ENCODE results near the gene TBC1D1. TPM values are rescaled to one million over a fixed set of nuclear protein-coding genes. Genes with fewer than 3 reads are reported as not detected.

Gene TBC1D1
- total RNA-seq, 1 experiment from 2014 or later, result 102 TPM

- no peak for DNase-seq
- Histone ChIP-seq H3K27me3 (ENCODE audit: control insufficient read depth, insufficient read depth, low read length) (no peaks in the 10 kb centered on the region), H3K36me3 (replicated peaks; ENCODE audit: control insufficient read depth, insufficient read depth, low read length) (no peaks in the 10 kb centered on the region; the same call in 1 of the 2 replicates), H3K4me3 (ENCODE audit: insufficient read depth, low read depth, low read length) (no peak overlapping the region)
These were observed 200.8 kb downstream of the TBC1D1 start for GRCh38 chr4:38091636-38092035.

GRCh38 chr4:38092701-38093100 is 201.8 kb downstream of the TBC1D1 start:
- H3K27me3 ChIP-seq (ENCODE audit: control insufficient read depth, insufficient read depth, low read length), result no peaks in the 10 kb centered on the region
- no peak overlapping the region for H3K4me3 ChIP-seq (ENCODE audit: insufficient read depth, low read depth, low read length)
- no peaks in the 10 kb centered on the region; the same call in 1 of the 2 replicates for H3K36me3 ChIP-seq (replicated peaks; ENCODE audit: control insufficient read depth, insufficient read depth, low read length)
- no peak for DNase-seq

- DNase-seq, result no peak
- Histone ChIP-seq H3K4me3 (ENCODE audit: insufficient read depth, low read depth, low read length) (no peak overlapping the region), H3K27me3 (ENCODE audit: control insufficient read depth, insufficient read depth, low read length) (no peaks in the 10 kb centered on the region), H3K36me3 (replicated peaks; ENCODE audit: control insufficient read depth, insufficient read depth, low read length) (no peaks in the 10 kb centered on the region; the same call in 1 of the 2 replicates)
These were observed 203.5 kb downstream of the TBC1D1 start for GRCh38 chr4:38094419-38094818.

- no peak for DNase-seq
- Histone ChIP-seq H3K27me3 (ENCODE audit: control insufficient read depth, insufficient read depth, low read length) (no peaks in the 10 kb centered on the region), H3K4me3 (ENCODE audit: insufficient read depth, low read depth, low read length) (no peak overlapping the region), H3K36me3 (replicated peaks; ENCODE audit: control insufficient read depth, insufficient read depth, low read length) (no peaks in the 10 kb centered on the region; the same call in 1 of the 2 replicates)
These were observed 204.8 kb downstream of the TBC1D1 start for GRCh38 chr4:38095691-38096090.

GRCh38 chr4:38097818-38098217 is 206.9 kb downstream of the TBC1D1 start:
- DNase-seq, result no peak
- no peak overlapping the region for H3K4me3 ChIP-seq (ENCODE audit: insufficient read depth, low read depth, low read length)
- H3K36me3 ChIP-seq (replicated peaks; ENCODE audit: control insufficient read depth, insufficient read depth, low read length), result no peaks in the 10 kb centered on the region; the same call in 1 of the 2 replicates
- H3K27me3 ChIP-seq (ENCODE audit: control insufficient read depth, insufficient read depth, low read length), result no peaks in the 10 kb centered on the region

- Histone ChIP-seq H3K36me3 (replicated peaks; ENCODE audit: control insufficient read depth, insufficient read depth, low read length) (peaks cover 1% of the 10 kb centered on the region), H3K27me3 (ENCODE audit: control insufficient read depth, insufficient read depth, low read length) (no peaks in the 10 kb centered on the region), H3K4me3 (ENCODE audit: insufficient read depth, low read depth, low read length) (no peak overlapping the region)
- DNase-seq, result no peak
These were observed 208.2 kb downstream of the TBC1D1 start for GRCh38 chr4:38099020-38099600.

GRCh38 chr4:38099908-38100407 is 209.1 kb downstream of the TBC1D1 start:
- no peak overlapping the region for H3K4me3 ChIP-seq (ENCODE audit: insufficient read depth, low read depth, low read length)
- H3K27me3 ChIP-seq (ENCODE audit: control insufficient read depth, insufficient read depth, low read length), result no peaks in the 10 kb centered on the region
- no peak for DNase-seq
- peaks cover 1% of the 10 kb centered on the region for H3K36me3 ChIP-seq (replicated peaks; ENCODE audit: control insufficient read depth, insufficient read depth, low read length)

GRCh38 chr4:38100474-38101255 is 209.8 kb downstream of the TBC1D1 start:
- H3K4me3 ChIP-seq (ENCODE audit: insufficient read depth, low read depth, low read length), result no peak overlapping the region
- no peaks in the 10 kb centered on the region for H3K27me3 ChIP-seq (ENCODE audit: control insufficient read depth, insufficient read depth, low read length)
- H3K36me3 ChIP-seq (replicated peaks; ENCODE audit: control insufficient read depth, insufficient read depth, low read length), result peaks cover 1% of the 10 kb centered on the region
- DNase-seq, result no peak

GRCh38 chr4:38101563-38101962 is 210.7 kb downstream of the TBC1D1 start:
- Histone ChIP-seq H3K27me3 (ENCODE audit: control insufficient read depth, insufficient read depth, low read length) (no peaks in the 10 kb centered on the region), H3K36me3 (replicated peaks; ENCODE audit: control insufficient read depth, insufficient read depth, low read length) (peaks cover 1% of the 10 kb centered on the region), H3K4me3 (ENCODE audit: insufficient read depth, low read depth, low read length) (no peak overlapping the region)
- DNase-seq, result no peak

- DNase-seq, result no peak
- no peak overlapping the region for H3K4me3 ChIP-seq (ENCODE audit: insufficient read depth, low read depth, low read length)
- peaks cover 1% of the 10 kb centered on the region for H3K36me3 ChIP-seq (replicated peaks; ENCODE audit: control insufficient read depth, insufficient read depth, low read length)
- no peaks in the 10 kb centered on the region for H3K27me3 ChIP-seq (ENCODE audit: control insufficient read depth, insufficient read depth, low read length)
These were observed 212.2 kb downstream of the TBC1D1 start for GRCh38 chr4:38102957-38103588.

GRCh38 chr4:38105475-38106220 is 214.8 kb downstream of the TBC1D1 start:
- peaks cover 1% of the 10 kb centered on the region for H3K36me3 ChIP-seq (replicated peaks; ENCODE audit: control insufficient read depth, insufficient read depth, low read length)
- no peak for DNase-seq
- H3K4me3 ChIP-seq (ENCODE audit: insufficient read depth, low read depth, low read length), result no peak overlapping the region
- no peaks in the 10 kb centered on the region for H3K27me3 ChIP-seq (ENCODE audit: control insufficient read depth, insufficient read depth, low read length)

GRCh38 chr4:38106311-38106710 is 215.4 kb downstream of the TBC1D1 start:
- H3K36me3 ChIP-seq (replicated peaks; ENCODE audit: control insufficient read depth, insufficient read depth, low read length), result peaks cover 1% of the 10 kb centered on the region
- DNase-seq, result no peak
- no peaks in the 10 kb centered on the region for H3K27me3 ChIP-seq (ENCODE audit: control insufficient read depth, insufficient read depth, low read length)
- no peak overlapping the region for H3K4me3 ChIP-seq (ENCODE audit: insufficient read depth, low read depth, low read length)

- no peak for DNase-seq
- Histone ChIP-seq H3K27me3 (ENCODE audit: control insufficient read depth, insufficient read depth, low read length) (no peaks in the 10 kb centered on the region), H3K4me3 (ENCODE audit: insufficient read depth, low read depth, low read length) (no peak overlapping the region), H3K36me3 (replicated peaks; ENCODE audit: control insufficient read depth, insufficient read depth, low read length) (peaks cover 1% of the 10 kb centered on the region)
These were observed 216.1 kb downstream of the TBC1D1 start for GRCh38 chr4:38106886-38107514.

- no peaks in the 10 kb centered on the region for H3K27me3 ChIP-seq (ENCODE audit: control insufficient read depth, insufficient read depth, low read length)
- H3K4me3 ChIP-seq (ENCODE audit: insufficient read depth, low read depth, low read length), result no peak overlapping the region
- H3K36me3 ChIP-seq (replicated peaks; ENCODE audit: control insufficient read depth, insufficient read depth, low read length), result peaks cover 1% of the 10 kb centered on the region
- no peak for DNase-seq
These were observed 216.9 kb downstream of the TBC1D1 start for GRCh38 chr4:38107818-38108217.

Measured in H7 (cell line).